SJSA1 (cell line): Measurements from ENCODE around the gene RABGAP1L. TPM values are rescaled to one million over a fixed set of nuclear protein-coding genes. Genes with fewer than 3 reads are reported as not detected.

Experiments used
- DNase-seq, 2 experiments: peaks; one replicate each; pipeline ENCODE4 v3.0.0-alpha.2; 2015 to 2020; ENCODE audit warnings: low spot score in 2 of 2, low read depth in 1 of 2
- H3K27ac ChIP-seq: fragments of 250-450 bp; sonication (Bioruptor Pico); 2 replicates; pipeline ENCODE4 v1.5.1; 2020; ENCODE audit warnings: mild to moderate bottlenecking, moderate library complexity
- H3K27me3 ChIP-seq: fragments of 250-450 bp; sonication (Bioruptor Pico); replicated peaks from 2 replicates; pipeline ENCODE4 v1.5.1; 2020; ENCODE audit warnings: mild to moderate bottlenecking, moderate library complexity
- H3K36me3 ChIP-seq: fragments of 250-450 bp; sonication (Bioruptor Pico); 2 replicates; pipeline ENCODE4 v1.5.1; 2020; ENCODE audit warnings: mild to moderate bottlenecking
- H3K4me1 ChIP-seq: fragments of 250-450 bp; sonication (Bioruptor Pico); replicated peaks from 2 replicates; pipeline ENCODE4 v1.6.1; 2021; ENCODE audit warnings: mild to moderate bottlenecking
- H3K4me3 ChIP-seq: fragments of 250-450 bp; sonication (Bioruptor Pico); 2 replicates; pipeline ENCODE4 v1.5.1; 2020; ENCODE audit warnings: mild to moderate bottlenecking
- H3K9me3 ChIP-seq: fragments of 250-450 bp; sonication (Bioruptor Pico); replicated peaks from 2 replicates; pipeline ENCODE4 v1.5.1; 2020; ENCODE audit warnings: mild to moderate bottlenecking
- total RNA-seq: library from RNA; depleted of rRNA; stranded (reverse); fragments of >200 nt; shearing (Covaris generic); gene quantifications from 2 replicates; pipeline ENCODE4 v1.2.3, GENCODE V29; 2014

The RABGAP1L gene
- total RNA-seq, 1 experiment from 2014 or later: 24.6 TPM

DNA sequence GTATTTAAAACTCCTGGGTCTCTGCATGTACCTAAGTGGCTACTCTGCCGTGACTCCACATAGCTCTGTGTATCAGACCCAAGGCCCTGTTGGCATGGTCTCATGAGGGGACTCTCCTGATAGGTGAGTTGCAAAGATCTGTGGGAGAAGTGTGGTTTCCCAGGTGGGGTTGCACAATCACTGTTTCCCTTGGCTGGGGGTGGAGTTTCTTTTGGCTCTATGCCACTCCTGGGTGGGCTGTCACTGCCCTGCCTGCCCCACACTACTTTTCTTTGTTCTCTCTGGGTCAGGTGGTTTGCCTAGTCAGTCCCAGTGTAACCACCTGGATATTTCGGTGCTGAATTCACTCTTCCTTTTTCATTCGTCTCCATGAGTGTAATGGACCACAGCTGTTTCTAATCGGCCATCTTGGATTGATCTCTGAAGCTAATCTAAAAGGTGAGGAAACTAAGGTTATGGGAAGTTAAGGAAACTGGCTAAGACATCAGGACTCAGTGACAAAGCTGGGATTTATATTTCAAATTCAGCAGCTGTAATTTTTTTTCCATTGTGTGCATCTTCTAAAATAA lies 743.3 kb downstream of the RABGAP1L start:
- DNase-seq: no peak

DNA sequence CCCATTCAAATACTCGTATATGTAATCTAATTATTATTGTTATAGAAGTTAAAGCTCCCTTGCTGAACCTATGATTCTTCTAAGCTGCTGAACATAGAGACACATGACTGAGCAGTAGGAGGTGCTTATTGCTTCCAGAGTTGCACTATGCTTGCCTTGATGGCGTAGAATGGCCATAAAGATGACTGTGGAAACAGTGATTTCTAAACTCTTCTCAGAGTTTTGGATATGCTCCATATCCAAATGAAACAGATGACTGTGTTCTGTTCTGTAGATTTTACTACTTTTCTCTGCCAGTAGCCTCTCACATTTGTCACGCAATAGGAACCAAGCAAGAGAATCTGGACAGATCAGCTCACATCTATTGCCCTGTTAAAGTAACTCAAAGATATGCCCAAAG lies 752.3 kb downstream of the RABGAP1L start:
- no peak for DNase-seq

More for the DNA sequence above, 743.3 kb downstream of the RABGAP1L start:
- H3K36me3 ChIP-seq: no peaks in the 10 kb centered on the region
- no peaks in the 10 kb centered on the region for H3K27me3 ChIP-seq
- no peak overlapping the region for H3K27ac ChIP-seq
- no peaks in the 10 kb centered on the region for H3K4me1 ChIP-seq
- H3K9me3 ChIP-seq: 0 out of 2 replicates have a peak, but pooled peaks cover 5% of the 10 kb centered on the region
- H3K4me3 ChIP-seq: no peak overlapping the region

DNA sequence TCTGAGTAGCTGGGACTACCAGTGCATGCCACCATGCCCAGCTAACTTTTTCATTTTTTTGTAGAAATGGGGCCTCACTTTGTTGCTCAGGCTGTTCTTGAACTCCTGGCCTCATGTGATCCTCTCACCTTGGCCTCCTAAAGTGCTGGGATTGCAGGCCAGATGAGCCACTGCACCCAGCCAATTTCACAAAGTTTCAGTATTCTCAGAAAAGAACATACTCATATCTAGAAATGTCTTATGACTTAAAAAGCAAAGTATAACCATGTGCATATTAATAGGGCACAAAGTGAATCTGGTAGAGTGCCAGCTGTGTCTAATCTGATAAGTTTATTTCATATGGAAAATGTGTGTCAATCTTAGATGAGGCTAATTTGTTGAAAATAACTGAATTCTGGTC lies 752.9 kb downstream of the RABGAP1L start:
- Histone ChIP-seq H3K36me3 (no peaks in the 10 kb centered on the region), H3K4me3 (no peak overlapping the region)
- DNase-seq: no peak

More for the DNA sequence above, 752.3 kb downstream of the RABGAP1L start:
- Histone ChIP-seq H3K4me1 (no peaks in the 10 kb centered on the region), H3K27ac (no peak overlapping the region), H3K9me3 (no peaks in the 10 kb centered on the region), H3K36me3 (no peaks in the 10 kb centered on the region), H3K27me3 (no peaks in the 10 kb centered on the region), H3K4me3 (no peak overlapping the region)

DNA sequence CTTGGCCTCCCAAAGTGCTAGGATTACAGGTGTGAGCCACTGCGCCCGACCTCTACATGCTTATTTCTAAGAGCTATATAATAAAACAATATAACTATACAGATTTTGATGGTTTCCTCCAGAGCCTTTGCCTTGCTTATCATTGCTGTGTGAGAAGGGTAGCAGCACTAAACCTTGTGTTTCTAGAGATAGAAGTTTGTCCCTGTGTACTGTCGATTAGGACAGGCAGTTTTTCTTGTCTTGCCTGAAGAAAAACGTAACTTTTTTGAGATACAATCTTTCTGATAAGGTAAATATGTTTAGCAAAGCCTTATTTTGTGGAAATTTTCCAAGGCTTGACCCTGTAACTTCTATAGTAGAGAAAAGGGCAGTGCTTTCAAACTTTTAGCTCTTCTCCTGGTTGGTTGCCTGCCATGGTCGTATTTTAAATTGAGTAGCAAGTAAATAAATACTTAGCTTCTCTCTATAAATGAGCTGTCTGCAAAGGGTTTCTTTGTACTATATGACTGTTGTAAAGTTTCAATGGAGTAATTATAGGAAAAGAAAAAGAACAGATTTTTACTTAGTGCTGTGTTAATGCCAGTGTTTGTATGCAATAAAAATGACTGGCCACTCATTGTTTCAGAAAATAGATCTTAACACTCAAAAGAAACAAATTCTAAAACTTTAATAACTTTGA lies 754.0 kb downstream of the RABGAP1L start:
- Histone ChIP-seq H3K27ac (no peak overlapping the region), H3K9me3 (no peaks in the 10 kb centered on the region), H3K36me3 (no peaks in the 10 kb centered on the region), H3K4me3 (no peak overlapping the region), H3K4me1 (no peaks in the 10 kb centered on the region), H3K27me3 (no peaks in the 10 kb centered on the region)
- DNase-seq: no peak

More for the DNA sequence above, 752.9 kb downstream of the RABGAP1L start:
- no peaks in the 10 kb centered on the region for H3K4me1 ChIP-seq
- H3K27ac ChIP-seq: no peak overlapping the region
- H3K27me3 ChIP-seq: no peaks in the 10 kb centered on the region
- H3K9me3 ChIP-seq: no peaks in the 10 kb centered on the region

DNA sequence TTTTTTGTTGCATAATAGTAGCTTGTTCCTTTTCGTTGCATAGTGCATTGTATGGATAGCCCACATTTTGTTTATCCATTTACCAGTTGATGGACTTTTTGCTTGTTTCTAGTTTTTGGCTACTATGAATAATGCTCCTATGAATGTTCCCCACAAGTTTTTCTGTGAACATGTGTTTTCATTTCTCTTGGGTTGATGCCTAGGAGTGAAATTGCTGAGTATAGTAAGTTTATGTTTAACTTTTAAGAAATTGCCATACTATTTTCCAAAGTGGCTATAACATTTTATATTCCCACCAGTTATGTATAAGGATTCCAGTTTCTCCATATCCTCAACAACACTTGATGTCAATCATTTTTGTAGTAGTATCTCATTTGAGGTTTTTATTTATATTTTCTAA lies 755.7 kb downstream of the RABGAP1L start:
- Histone ChIP-seq H3K27me3 (no peaks in the 10 kb centered on the region), H3K27ac (no peak overlapping the region), H3K9me3 (peaks cover 2% of the 10 kb centered on the region; the same call in 1 of the 2 replicates), H3K36me3 (no peaks in the 10 kb centered on the region), H3K4me1 (no peaks in the 10 kb centered on the region), H3K4me3 (no peak overlapping the region)
- no peak for DNase-seq

DNA sequence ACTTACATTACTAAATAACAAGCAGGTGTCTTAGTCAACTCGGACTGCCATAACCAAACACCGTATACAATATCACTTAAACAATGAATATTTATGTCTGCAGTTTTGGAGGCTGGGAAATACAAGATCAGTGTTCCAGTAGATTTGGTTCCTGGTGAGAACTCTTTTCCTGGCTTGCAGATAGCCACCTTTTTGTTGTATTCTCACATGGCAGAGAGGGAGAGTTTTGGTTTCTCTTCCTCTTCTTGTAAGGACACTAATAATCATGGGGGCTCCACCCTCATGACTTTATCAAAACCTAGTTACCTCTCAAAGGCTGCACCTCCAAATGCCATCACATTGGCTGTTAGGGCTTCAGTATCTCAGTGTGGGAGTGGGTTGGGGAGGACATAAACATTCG lies 757.5 kb downstream of the RABGAP1L start:
- Histone ChIP-seq H3K4me3 (no peak overlapping the region), H3K36me3 (no peaks in the 10 kb centered on the region), H3K27ac (no peak overlapping the region), H3K9me3 (peaks cover 5% of the 10 kb centered on the region; the same call in 1 of the 2 replicates), H3K27me3 (no peaks in the 10 kb centered on the region), H3K4me1 (no peaks in the 10 kb centered on the region)
- no peak for DNase-seq

DNA sequence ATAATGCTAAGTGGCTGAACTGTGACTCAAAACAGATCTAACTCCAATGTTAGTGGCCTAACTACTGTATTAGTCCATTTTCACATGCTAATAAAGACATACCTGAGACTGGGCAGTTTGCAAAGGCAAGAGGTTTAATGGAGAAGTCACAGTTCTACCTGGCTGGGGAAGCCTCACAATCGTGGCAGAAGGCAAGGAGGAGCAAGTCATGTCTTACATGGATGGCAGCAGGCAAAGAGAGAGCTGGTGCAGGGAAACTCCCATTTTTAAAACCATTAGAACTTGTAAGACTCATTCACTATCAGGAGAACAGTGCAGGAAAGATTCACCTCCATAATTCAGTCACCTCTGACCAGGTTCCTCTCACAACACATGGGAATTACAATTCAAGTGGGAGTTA lies 760.8 kb downstream of the RABGAP1L start:
- Histone ChIP-seq H3K27me3 (no peaks in the 10 kb centered on the region), H3K4me1 (no peaks in the 10 kb centered on the region), H3K9me3 (peaks cover 5% of the 10 kb centered on the region; the same call in 1 of the 2 replicates), H3K36me3 (no peaks in the 10 kb centered on the region), H3K4me3 (no peak overlapping the region), H3K27ac (no peak overlapping the region)
- DNase-seq: no peak

DNA sequence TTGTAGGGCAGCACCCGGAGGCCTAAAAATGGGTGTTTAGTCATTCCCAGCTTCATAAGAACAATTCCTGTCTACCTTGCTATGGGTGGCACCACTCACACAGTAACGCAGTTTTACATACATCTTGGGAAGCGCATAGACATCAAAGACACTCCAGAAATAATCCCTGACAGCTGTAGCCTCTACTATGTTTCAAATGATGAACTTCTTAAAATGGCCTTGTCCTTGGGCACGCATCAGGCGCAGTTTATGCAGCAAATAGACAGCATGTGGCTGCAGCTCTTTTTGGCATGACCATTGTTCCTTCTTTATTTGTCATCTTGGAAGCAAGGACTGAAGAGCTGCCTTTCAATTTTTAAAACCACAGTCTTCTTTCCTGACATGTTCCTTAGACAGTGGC lies 762.8 kb downstream of the RABGAP1L start:
- Histone ChIP-seq H3K27ac (no peak overlapping the region), H3K4me1 (no peaks in the 10 kb centered on the region), H3K36me3 (no peaks in the 10 kb centered on the region), H3K27me3 (no peaks in the 10 kb centered on the region), H3K9me3 (peaks cover 5% of the 10 kb centered on the region; the same call in 1 of the 2 replicates), H3K4me3 (no peak overlapping the region)
- DNase-seq: no peak

DNA sequence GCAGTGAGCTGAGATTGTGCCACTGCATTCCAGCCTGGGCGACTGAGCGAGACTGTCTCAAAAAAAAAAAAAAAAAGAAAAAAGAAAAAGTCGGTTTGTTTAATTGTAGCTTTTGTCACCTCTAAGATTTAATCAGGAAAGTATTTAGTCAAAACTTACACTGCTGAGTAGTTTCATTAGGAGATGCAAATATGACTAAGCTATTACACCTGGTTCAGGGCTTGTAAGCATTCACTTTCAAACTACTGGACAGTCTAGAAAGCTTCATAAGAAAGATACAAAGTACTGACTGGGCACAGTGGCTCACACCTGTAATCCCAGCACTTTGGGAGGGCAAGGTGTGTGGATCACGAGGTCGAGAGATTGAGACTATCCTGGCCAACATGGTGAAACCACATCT lies 764.5 kb downstream of the RABGAP1L start:
- Histone ChIP-seq H3K27ac (no peak overlapping the region), H3K27me3 (no peaks in the 10 kb centered on the region), H3K9me3 (peaks cover 5% of the 10 kb centered on the region; the same call in 1 of the 2 replicates), H3K4me1 (no peaks in the 10 kb centered on the region), H3K36me3 (no peaks in the 10 kb centered on the region), H3K4me3 (no peak overlapping the region)
- no peak for DNase-seq

DNA sequence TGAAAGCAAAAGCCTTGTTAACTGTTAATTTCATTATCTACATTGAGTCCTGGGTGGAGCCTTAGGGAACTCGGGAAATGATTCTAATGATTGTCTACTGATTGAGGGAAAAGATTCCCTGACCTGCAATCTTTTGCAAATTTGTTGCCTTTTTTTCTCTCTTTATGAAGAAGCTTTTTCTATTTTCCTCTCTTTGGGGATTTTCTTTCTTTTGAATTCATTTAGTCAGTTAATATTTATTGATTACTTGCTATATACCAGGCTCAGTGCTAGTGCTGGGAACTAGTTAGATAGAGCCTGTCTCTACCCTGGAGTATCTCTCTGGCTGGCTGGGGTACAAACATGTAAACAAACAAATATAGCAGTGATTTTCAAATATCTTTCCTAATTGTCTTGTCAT lies 769.2 kb downstream of the RABGAP1L start:
- Histone ChIP-seq H3K4me3 (no peak overlapping the region), H3K27ac (no peak overlapping the region), H3K27me3 (no peaks in the 10 kb centered on the region), H3K4me1 (no peaks in the 10 kb centered on the region), H3K36me3 (no peaks in the 10 kb centered on the region), H3K9me3 (no peaks in the 10 kb centered on the region)
- DNase-seq: no peak

DNA sequence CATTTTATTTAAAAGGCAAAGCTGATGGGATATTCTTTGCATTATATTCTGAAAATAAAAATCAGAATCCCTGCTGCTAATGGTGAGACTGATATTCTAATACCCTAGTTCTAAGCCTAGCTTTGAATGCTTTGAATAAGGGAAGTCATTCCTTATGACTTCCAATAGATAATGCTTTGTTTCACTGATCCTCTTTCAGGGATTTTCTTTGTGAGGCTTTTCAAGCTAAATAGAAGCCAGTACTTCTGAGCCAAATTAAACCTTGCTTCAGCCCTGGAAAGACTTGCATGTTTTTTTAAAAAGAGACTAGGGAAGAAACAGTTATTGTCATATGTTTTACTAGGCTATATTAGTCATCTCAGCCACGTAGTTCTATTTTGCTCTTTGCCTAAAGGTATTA lies 771.9 kb downstream of the RABGAP1L start:
- no peak for DNase-seq
- Histone ChIP-seq H3K4me3 (no peak overlapping the region), H3K9me3 (no peaks in the 10 kb centered on the region), H3K27me3 (no peaks in the 10 kb centered on the region), H3K27ac (no peak overlapping the region), H3K4me1 (no peaks in the 10 kb centered on the region), H3K36me3 (no peaks in the 10 kb centered on the region)

DNA sequence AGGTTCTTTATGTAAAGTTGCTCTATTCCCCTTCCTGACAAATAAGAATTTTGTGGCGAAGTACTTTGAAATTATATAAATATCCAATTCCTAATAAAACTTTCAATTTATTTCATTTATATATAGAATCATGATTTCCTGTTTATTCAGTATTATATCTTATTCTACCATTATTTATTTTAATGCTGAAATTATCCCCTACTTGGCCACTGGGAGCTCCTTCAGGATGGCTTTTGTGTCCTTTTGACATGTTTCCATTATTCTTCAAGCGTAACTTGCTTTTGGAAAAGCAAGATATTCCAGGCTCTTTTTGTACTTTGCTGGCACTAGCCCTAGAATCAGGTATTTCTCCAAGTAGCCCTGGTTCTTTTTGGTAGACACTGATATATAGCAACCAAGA lies 773.3 kb downstream of the RABGAP1L start:
- no peaks in the 10 kb centered on the region for H3K36me3 ChIP-seq
- no peaks in the 10 kb centered on the region for H3K27me3 ChIP-seq
- no peaks in the 10 kb centered on the region for H3K4me1 ChIP-seq
- no peak overlapping the region for H3K4me3 ChIP-seq
- no peak for DNase-seq
- no peaks in the 10 kb centered on the region for H3K9me3 ChIP-seq
- no peak overlapping the region for H3K27ac ChIP-seq

DNA sequence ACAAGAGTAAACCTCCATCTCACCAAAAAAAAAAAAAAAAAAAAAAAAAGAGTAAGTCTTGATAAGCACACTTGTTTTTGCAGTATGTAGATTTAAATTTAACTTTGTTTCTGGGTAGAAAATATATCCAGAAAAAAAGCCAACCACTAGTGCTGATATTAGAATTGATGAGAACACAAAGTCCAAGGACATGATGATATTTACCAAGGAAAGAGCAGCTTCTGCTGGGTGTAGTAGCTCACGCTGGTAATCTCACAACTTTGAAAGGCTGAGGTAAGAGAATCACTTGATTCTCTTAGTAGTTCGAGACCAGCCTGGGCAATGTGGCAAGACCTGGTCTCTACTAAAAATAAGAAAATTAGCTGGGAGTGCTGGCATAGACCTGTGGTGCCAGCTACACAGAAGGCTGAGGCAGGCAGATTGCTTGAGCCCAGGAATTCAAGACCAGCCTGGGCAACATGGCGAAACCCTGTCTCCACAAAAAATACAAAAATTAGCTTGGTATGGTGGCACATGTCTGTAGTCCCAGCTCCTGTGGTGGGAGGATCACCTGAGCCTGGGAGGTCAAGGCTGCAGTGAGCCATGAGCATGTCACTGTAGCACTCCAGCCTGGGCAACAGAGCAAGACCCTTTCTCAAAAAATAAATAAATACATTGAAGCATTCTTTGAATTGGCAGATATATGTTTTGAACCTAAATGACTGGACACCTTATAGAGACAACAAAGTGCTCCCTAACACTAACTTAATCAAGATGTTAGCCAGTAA lies 776.8 kb downstream of the RABGAP1L start:
- Histone ChIP-seq H3K9me3 (no peaks in the 10 kb centered on the region), H3K27ac (no peak overlapping the region), H3K4me3 (no peak overlapping the region), H3K27me3 (no peaks in the 10 kb centered on the region), H3K4me1 (no peaks in the 10 kb centered on the region), H3K36me3 (no peaks in the 10 kb centered on the region)
- no peak for DNase-seq
